ENCODE measurements around the gene ZCCHC7.

DNA sequence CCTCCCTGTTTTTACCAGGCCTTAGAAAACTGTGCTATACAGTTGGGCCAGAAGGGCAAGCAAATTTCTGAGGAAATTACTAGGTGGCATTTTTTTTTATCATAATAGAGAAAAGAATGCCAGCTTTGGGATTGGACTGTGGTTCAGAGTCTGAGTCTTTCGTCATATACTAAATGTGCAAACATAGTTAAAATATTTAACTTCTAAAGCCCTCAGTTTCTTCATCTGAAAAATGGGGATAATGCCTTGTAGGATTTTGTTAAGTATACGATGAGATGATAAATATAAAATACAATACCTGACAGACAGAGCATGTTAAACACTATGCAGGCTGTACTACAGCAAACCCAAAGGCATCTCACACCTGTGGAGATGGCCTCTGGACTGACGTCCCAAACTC, 214.9 kb downstream of the ZCCHC7 start:
- no peak for TF ChIP-seq EZH2 (IDR thresholded peaks at IDR 0.05; ENCODE audit: borderline replicate concordance, low read depth, low read length, severe bottlenecking)
- TF ChIP-seq, protein P1, sequence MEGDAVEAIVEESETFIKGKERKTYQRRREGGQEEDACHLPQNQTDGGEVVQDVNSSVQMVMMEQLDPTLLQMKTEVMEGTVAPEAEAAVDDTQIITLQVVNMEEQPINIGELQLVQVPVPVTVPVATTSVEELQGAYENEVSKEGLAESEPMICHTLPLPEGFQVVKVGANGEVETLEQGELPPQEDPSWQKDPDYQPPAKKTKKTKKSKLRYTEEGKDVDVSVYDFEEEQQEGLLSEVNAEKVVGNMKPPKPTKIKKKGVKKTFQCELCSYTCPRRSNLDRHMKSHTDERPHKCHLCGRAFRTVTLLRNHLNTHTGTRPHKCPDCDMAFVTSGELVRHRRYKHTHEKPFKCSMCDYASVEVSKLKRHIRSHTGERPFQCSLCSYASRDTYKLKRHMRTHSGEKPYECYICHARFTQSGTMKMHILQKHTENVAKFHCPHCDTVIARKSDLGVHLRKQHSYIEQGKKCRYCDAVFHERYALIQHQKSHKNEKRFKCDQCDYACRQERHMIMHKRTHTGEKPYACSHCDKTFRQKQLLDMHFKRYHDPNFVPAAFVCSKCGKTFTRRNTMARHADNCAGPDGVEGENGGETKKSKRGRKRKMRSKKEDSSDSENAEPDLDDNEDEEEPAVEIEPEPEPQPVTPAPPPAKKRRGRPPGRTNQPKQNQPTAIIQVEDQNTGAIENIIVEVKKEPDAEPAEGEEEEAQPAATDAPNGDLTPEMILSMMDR (IDR thresholded peaks at IDR 0.05; ENCODE audit: borderline replicate concordance, extremely low read depth, low read length, poor library complexity, severe bottlenecking) = no peak

All from DND-41 (cell line).